ENCODE data around the gene EDRF1. TPM values are rescaled to one million over a fixed set of nuclear protein-coding genes. Genes with fewer than 3 reads are reported as not detected.

The EDRF1 gene
- total and polyA plus RNA-seq, 2 of the 13 experiments (the other 11 are each of a cell fraction or from before 2014, with no cell fraction given) = 16.9 to 26.7 TPM

- TF ChIP-seq MYC (CRISPR knock-in tag; IDR thresholded peaks at IDR 0.05; ENCODE audit: borderline replicate concordance) = peak; percentile 73; the same call in 1 of the 2 replicates
- TF ChIP-seq MED8 (CRISPR knock-in tag; IDR thresholded peaks at IDR 0.05; ENCODE audit: insufficient replicate concordance) = no peak
- TF ChIP-seq ZNF781 (CRISPR knock-in tag; IDR thresholded peaks at IDR 0.05; ENCODE audit: borderline replicate concordance, not compliant biosample characterization) = no peak
- peak; percentile 78; the same call in 1 of the 2 replicates for TF ChIP-seq CCDC6 (CRISPR knock-in tag; IDR thresholded peaks at IDR 0.05)
- TF ChIP-seq ZBTB20 (CRISPR knock-in tag; IDR thresholded peaks at IDR 0.05; ENCODE audit: borderline replicate concordance, low read depth) = peak; percentile 81; the same call in 1 of the 2 replicates
- no peak for TF ChIP-seq NFAT5 (CRISPR knock-in tag; IDR thresholded peaks at IDR 0.05)
- TF ChIP-seq EZH2 (conservative IDR thresholded peaks at IDR 0.05; ENCODE audit: low read depth, low read length) = no peak
- TF ChIP-seq SCMH1 (CRISPR knock-in tag; IDR thresholded peaks at IDR 0.05; ENCODE audit: borderline replicate concordance) = no peak
- no peak for TF ChIP-seq ZNF780A (CRISPR knock-in tag; IDR thresholded peaks at IDR 0.05)
- TF ChIP-seq, protein P1, sequence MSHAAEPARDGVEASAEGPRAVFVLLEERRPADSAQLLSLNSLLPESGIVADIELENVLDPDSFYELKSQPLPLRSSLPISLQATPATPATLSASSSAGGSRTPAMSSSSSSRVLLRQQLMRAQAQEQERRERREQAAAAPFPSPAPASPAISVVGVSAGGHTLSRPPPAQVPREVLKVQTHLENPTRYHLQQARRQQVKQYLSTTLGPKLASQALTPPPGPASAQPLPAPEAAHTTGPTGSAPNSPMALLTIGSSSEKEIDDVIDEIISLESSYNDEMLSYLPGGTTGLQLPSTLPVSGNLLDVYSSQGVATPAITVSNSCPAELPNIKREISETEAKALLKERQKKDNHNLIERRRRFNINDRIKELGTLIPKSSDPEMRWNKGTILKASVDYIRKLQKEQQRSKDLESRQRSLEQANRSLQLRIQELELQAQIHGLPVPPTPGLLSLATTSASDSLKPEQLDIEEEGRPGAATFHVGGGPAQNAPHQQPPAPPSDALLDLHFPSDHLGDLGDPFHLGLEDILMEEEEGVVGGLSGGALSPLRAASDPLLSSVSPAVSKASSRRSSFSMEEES (CRISPR knock-in tag; IDR thresholded peaks at IDR 0.05) = peak; percentile 69
- TF ChIP-seq ZNF10 (CRISPR knock-in tag; IDR thresholded peaks at IDR 0.05; ENCODE audit: borderline replicate concordance, low read depth) = no peak
- TF ChIP-seq ZNF142 (CRISPR knock-in tag; IDR thresholded peaks at IDR 0.05) = no peak
These were observed 73.1 kb downstream of the EDRF1 start (continued) for GRCh38 chr10:125792342-125793300.

Data from HepG2 (cell line).